GM19240 (cell line): ENCODE results near the gene G6PC2.

Experiments used
- DNase-seq: peaks from one replicate; pipeline ENCODE4 v3.0.0; 2011; ENCODE audit warnings: low spot score; ENCODE audit not compliant: insufficient read length

G6PC2 gene

DNA sequence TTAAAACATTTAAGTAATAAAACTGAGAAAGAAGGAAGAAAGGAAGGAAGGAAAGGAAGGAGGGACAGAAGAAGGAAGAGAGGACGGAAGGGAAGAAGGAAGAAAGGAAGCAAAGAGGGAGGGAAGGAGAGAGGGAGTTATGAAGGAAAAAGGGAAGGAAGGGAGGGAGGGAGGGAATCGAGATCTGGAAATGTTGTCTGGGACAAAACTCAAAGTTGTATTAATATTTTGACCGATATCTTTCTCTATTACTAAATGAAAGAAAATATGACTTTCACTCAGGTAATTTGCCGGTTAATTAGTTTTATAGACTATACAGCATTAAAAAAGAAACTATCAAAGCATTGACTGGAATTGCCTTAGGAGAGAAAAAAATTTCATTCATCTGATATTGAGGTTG lies 44.4 kb downstream of the G6PC2 start:
- no peak for DNase-seq

DNA sequence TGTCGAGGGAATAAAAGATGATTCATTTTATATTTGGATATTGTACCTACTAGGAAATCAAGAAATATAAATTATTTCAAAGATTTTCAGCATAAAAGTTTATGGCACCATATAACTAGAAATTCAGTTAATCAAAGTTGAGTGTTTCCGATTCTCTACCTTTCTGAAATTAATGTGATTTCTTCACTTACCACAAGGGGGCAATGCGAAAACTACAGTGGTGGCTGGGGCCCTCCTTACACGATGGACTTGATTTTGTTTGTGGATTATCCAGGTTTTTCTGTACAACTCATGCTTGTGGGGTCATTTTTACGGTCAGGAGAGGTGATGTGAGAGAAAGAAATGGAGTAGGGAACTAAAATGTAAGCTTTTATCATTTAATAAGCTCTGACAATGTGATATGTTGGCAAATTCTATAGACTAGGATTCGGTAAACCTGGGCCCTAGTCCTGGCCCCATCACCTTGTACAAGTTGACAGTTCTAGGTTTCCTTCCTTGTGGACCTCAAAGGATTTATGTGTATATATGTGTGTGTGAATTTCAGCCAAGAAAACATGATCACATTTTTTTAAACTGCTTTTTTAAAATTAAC lies 47.6 kb downstream of the G6PC2 start:
- DNase-seq = no peak

DNA sequence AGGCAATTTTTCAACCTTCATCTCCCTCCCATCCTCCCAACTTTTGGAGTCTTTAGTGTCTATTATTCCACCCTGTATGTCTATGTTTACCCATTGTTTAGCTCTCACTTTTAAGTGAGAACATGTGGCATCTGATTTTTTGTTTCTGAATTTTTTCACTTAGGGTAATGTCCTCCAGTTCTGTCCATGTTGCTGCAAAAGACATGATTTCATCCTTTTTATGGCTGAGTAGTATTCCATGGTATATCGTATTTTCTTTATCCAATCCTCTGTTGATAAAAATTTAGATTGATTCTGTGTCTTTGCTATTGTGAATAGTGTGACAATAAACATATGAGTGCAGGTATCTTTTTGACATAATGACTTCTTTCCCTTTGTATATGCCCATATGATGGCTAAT lies 48.2 kb downstream of the G6PC2 start:
- no peak for DNase-seq

DNA sequence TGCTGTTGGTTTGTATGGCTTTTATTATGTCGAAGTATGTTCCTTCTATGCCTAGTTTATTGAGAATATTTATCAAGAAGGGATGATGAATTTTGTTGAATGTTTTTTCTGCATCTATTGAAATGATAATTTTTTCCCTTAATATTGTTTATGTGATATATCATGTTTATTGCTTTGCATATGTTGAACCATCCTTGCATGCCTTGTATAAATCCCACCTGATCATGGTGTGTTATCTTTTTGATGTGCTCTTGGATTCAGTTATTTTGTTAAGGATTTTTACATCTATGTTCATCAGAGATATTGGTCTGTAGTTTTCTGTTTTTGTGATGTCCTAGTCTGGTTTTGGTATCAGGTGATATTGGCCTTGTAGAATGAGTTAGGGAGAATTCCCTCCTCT lies 50.8 kb downstream of the G6PC2 start:
- DNase-seq = no peak

GRCh38 chr2:168952424-168952823 lies 51.3 kb downstream of the G6PC2 start:
- no peak for DNase-seq

DNA sequence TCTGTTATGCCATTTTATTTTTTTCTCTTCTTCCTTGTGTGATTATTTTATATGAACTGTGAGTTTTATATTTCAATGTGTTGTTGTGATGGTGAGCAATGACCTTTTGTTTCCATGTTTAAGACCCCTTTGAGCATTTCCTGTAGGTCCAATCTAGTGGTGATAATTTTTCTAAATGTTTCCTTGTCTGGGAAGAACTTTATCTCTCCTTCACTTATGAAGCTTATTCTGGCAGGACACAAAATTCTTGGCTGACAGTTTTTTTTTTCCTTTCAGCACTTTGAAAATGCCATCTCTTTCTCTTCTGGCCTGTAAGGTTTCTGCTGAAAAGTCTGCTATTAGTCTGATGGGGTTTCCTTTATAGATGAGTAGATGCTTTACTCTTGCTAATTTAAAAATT lies 53.2 kb downstream of the G6PC2 start:
- no peak for DNase-seq

GRCh38 chr2:168955321-168955720 lies 54.2 kb downstream of the G6PC2 start:
- no peak for DNase-seq

GRCh38 chr2:168956392-168956791 lies 55.3 kb downstream of the G6PC2 start:
- DNase-seq = no peak
